Islet precursor cell (in vitro differentiated cells): Measurements from ENCODE around the gene CLEC16A.

Experiments used
- DNase-seq: peaks from one replicate; pipeline ENCODE4 v3.0.0-alpha.2; 2018

Gene CLEC16A

DNA sequence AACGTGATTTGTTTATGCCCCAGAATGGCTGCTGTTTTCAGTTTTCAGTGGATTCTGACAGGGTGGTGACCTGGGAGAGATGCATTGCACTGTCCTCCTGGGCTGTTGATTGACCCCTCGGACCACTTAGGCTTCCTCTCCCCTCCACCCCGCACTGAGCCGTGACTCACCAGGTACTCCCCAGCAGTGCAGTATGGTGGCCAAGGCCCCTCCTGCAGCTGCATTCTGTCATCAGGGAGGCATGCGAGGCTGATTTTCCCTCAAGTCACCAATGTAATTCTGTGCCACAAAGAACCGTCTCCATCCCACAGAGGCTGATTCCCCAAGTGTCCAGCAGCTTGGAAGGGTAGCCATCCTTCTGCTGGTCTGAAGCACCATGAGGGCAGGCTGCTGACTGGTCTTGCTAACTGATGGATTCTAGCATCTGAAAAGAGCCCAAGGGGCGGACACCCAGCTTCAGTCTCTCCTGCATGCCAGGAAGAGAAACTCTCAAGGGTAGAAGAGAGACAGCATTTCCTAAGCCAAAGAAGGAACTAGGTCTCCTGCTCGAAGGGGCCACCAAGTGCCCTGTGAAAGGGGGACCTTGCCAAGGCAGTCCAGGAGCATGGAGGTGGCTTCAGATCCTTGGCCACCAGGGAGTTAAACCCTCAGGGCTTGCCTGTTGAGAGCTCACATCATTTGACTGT, 163.6 kb downstream of the CLEC16A start:
- DNase-seq: peak; percentile 79

DNA sequence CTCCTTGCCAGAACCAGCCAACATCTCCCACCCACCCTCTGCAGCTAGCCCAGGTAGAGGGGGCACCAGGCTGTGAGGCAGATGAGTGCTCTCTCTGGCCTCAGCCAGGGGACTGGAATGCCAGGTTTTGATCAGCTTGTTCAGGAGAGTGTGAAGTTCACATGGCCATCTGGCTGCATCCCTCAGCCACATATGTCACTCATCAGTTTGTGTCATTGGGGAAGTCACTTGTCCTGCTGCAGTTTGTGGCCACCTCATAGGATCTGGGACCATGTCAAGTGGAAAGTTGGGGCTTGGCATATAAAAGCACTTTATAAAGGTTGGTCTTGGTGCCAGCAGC, 164.1 kb downstream of the CLEC16A start:
- DNase-seq: no peak

DNA sequence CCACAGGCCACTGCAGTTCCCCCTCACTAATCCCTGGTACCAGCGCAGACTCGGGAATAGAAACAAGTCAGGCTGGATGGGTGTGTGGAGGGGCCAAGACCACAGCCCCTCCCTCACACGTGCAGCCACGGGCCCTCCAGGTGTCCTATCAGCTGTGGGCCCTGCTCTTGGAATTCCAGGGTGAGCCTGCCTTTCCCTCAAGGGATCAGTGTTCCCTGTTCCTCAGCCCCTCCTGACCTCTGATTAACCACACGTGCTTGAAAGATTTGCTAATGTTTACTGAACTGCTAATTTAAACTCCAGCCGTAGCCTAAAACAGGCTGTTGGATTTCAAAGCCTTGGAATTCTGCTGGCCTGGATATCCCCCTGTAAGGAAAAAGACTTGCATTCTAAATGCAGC, 165.2 kb downstream of the CLEC16A start:
- DNase-seq: no peak

DNA sequence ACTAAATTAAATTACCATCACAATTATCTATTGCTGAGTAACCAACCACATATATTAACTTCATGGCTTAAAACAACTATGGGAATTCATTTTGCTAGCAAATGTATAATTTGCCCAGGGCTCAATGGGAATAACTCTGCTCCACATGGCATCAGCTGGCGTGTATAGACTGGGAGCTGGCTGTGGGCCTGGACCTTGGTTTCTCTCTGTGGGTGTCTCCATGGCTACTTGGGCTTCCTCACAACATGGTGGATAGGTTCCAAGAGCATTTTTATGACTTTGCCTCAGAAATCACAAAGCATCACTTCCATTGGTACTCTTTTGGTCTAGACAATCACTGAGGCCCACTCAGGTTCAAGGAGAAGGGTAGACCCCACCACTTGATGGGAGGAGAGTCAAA, 166.8 kb downstream of the CLEC16A start:
- DNase-seq: no peak

DNA sequence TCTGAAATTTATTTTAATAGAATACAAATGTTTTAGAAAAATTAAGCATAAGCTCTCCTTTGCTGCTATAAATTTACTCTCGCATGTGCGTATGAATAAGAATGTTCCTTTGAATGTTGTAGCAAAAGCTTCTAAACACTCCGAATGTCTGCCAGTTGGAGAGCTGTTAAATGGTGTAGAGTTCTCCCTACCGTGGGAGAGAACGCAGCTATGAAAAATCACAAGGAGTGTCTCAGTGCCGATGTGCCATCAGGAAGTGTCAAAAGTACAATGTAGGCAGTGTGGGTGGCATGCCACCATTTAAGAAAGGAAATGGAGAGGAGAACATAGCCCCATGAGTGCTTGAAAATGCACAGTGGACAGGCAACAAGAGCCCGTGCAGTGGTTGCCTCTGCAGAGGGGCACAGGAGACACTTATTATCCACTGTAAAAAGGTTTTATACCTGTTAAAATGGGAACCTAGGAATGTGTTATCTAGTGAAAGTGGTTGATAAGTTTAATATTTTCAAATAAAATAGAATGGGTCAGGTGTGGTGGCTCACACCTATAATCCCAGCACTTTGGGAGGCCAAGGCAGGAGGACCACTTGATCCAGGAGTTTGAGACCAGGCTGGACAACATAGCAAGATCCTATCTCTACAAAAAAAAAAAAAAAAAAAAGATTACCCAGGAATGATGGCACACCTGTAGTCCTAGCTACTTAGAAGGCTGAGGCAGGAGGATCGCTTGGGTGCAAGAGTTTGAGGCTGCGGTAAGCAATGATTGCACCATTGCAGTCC, 167.7 kb downstream of the CLEC16A start:
- no peak for DNase-seq

DNA sequence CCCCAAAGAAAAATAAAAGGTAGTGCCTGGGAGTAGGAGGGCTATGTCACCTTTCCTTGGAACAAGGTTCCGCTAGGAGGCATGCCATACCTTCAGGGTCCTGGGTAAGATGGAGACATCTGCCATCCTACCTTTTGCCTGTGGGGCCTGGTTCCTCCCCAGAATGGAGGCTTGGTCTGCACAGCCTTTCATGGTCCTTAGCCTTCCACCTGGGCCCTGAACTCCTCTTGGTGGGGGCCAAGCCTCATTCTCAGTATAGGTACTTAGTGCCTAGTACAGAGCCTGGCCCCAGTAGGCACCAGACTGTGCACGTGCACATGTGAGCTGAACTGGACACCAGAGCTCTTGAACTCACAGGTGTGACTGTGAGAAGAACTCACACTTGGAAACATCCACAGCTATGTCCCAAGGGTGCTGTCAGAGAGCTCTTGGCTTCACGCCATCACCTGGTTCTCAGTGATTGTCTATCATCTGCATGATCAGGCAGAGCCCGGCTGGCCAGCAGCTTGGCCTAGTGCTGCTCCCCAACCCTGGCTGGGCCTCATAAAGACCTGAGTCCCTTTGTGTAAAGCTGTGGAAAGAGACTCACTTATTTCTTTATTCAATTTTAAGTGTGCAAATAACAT, 168.5 kb downstream of the CLEC16A start:
- DNase-seq: no peak

GRCh38 chr16:11114366-11115164, 170.2 kb downstream of the CLEC16A start:
- DNase-seq: no peak

DNA sequence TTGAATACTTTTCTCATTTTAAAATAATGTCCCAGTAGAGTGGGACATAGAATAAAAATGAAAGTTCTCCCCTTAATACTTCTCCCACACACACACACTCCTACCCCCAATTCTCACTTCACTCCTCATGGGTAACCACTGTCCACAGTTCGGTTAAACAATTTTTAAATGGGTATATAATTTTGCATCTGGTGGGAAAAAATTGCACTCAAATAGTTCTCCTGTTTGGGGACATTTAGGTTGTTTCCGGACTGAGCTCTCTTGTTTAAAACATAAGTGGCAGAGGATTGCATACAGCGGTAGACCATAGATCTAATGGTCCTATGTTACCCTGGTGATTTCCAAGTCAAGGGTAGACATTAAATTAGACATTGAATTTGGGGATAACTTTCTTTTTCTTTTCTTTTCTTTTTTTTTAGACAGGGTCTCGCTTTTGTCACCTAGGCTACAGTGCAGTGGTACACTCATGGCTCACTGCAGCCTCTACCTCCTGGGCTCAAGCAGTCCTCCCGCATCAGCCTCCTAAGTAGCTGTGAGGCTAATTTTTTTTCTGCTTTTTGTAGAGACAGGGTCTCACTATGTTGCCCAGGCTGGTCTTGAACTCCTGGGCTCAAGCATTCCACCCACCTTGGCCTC, 173.3 kb downstream of the CLEC16A start:
- DNase-seq: no peak

DNA sequence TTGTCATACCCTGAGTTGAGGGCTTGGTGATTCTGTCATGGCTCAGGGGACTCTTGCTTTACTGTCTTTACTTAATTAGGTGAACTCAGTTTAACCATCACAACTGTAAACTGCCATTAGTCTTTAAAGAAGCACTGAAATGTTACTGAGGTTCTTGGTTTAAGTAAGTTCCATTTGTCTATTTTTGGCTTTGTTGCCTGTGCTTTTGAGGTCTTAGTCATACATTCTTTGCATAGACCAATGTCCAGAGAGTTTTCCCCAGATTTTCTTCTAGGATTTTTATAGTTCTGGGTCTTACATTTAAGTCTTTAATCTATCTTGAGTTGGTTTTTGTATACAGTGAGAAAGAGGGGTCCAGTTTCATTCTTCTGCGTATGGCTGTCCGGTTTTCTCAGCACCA, 174.1 kb downstream of the CLEC16A start:
- no peak for DNase-seq

DNA sequence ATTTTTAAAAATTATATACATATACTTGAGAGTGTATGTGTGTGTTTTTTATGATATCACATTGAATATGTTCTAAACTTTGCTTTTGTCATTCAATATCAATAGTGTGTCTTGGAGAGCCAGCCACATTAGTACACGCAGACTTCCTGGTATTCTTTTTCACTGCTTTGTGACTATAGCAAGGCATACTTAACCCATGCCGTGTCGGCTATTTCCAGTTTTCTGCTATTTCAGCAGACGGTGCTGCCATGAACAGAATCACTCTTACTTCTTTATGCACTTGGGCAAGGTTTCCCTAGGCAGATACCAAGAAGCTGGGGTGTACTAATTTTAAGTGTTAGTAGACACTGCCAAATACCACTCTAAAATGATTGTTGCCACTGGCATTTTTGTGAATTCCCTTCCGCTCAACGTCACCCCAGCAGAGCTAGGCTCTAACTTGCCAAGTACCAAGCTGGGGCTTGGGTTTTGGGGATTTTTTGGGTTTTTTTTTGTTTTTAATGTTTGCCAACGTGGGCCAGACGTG, 176.8 kb downstream of the CLEC16A start:
- DNase-seq: no peak

- DNase-seq: no peak
Measured at GRCh38 chr16:11121914-11122692, 177.7 kb downstream of the CLEC16A start.

DNA sequence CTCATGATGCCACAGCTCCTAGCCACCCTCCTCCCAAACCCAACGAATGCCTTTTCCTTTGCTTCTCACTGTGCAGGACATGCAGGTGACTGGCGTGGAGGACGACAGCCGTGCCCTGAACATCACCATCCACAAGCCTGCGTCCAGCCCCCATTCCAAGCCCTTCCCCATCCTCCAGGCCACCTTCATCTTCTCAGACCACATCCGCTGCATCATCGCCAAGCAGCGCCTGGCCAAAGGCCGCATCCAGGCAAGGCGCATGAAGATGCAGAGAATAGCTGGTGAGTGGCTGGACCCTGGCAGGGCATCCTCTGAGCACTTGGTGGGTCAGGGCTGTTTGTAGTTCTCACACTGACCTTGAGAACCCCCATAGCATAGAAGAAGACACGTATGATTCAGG, 179.3 kb downstream of the CLEC16A start:
- no peak for DNase-seq

GRCh38 chr16:11125936-11126335, 181.6 kb downstream of the CLEC16A start:
- DNase-seq: no peak

DNA sequence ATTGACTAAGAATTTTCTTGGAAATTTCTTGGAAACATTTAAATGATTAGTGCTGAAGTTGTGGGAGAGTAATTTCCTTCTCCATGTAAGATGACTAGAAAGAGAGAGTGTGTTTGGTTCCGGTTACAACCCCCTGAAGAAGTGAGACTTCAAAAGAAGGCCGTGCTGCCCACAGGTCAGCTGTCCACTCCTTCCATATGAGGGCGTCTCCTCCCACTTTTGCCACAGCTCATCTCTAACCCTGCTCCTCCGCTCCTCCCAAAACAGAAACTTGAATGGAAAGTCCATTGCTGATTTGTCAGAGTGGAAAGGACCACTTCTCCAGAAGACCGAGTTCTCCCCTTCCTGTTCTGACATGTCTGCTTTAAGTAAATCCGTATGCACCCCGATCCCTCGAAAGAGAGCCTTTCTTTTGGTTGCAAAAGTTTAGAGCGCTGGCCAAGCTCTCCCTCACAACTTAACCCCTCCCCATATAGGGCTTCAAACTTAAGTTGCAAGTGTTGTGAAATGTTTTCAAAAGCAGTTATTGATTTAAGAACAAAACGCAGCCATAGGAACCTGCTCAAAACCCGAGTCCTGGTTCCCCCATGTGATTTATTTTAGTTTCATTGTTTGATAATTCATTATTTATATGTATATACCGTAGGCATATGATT, 182.2 kb downstream of the CLEC16A start:
- no peak for DNase-seq

- no peak for DNase-seq
Measured at GRCh38 chr16:11127610-11128195, 183.3 kb downstream of the CLEC16A start.

DNA sequence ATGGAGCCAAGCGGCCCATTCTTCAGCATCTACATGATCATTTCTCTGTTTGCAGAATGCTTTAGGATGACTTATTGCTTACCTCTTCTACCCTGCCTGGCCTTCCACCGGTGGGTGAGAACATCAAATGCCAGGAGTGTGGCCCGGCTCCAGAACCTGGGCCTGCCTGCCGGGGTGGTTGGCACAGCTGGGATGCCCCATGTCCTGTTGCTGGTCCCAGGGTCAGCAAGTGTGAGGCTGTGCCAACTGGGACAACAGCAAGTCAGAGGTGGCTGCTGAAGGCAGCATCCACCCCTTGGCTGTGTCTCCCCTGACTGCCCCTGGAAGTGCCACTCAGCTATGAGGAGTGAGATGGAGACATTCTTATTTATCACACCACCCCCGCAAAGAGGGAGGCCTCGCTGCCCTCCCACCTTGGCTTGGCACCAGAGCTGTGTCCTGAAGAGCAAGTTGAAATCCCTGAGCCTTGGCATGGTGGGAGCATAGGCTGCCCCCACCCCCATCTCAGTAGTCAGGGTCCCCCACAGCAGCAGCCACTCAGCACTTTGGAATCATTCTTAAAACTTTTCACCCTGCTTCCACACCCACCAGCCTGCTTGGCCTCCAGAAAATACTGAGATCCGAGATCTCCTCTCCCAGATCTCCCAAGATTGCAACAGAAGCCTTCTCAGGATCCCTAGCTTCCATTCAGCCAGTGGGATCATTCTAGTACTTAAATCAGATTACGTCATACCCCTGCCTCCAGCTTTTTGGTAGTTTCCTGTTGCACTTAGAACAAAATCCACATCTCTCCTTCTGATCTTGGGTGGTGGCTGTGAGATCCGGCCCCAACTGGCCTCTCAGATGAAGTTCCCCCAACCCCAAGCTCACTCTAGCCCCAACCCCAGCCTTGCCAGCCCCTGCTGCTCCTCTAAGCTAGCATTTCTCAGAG, 184.1 kb downstream of the CLEC16A start:
- DNase-seq: no peak

- DNase-seq: no peak
Measured at GRCh38 chr16:11129378-11129781, 185.0 kb downstream of the CLEC16A start.

DNA sequence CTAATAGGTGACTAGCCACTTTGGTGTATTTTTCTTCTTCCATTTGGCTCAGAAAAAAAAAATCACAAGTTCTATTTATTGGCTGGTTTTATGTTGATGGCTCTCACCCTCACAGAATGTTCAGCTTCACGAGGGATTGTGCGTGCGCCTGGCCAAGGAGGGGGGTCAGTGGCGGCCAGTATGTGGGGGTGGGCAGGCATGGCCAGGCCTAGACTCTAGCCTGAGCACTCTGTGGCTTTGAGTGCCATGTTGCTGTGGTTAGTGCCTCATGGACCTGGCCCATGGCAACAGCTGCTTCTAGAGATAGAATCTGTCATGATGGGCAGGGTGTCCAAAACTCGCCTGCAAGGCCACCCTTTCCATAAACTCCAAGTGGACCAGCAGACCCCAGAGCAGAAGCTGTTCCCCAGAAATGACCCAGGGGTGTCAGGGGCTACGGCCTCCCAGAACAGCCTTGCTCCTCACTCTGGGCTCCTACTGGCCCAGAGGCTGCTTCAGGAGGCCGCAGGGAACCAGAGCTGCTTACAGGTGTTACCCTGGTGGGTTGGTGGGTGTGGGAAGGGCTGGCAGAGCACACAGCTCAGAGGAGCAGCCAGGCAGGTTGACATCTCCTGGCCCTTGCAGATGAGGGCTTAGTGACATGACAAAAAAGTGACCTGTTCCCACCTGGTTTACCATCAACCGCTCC, 186.8 kb downstream of the CLEC16A start:
- DNase-seq: no peak

- DNase-seq: peak; percentile 63
Measured at GRCh38 chr16:11131706-11132105, 187.3 kb downstream of the CLEC16A start.
